Measurements from ENCODE around the gene EFHD2.
A peak's percentile ranks its signal among the peaks of the same experiment; 100 is the strongest.
"Not testable (repeated sequence)": the region's sequence is repeated elsewhere in the genome, so short reads cannot be mapped to it uniquely, and the experiment has no call there.

The EFHD2 gene

GRCh38 chr1:15429701-15430149, 20.0 kb downstream of the EFHD2 start:
- no peak for DNase-seq (ENCODE audit: low read depth in 2 of 2, low spot score in 1 of 2)

- DNase-seq (ENCODE audit: low read depth in 2 of 2, low spot score in 1 of 2): peak; percentile 59 to 60
Observed at GRCh38 chr1:15430787-15431570, 21.3 kb downstream of the EFHD2 start.

- DNase-seq (ENCODE audit: low read depth in 2 of 2, low spot score in 1 of 2): no peak
Observed at GRCh38 chr1:15431571-15431948, 21.9 kb downstream of the EFHD2 start.

- no peak for DNase-seq (ENCODE audit: low read depth in 2 of 2, low spot score in 1 of 2)
Observed at GRCh38 chr1:15432324-15432723, 22.6 kb downstream of the EFHD2 start.

GRCh38 chr1:15433471-15433870, 23.8 kb downstream of the EFHD2 start:
- no peak for DNase-seq (ENCODE audit: low read depth in 2 of 2, low spot score in 1 of 2)

GRCh38 chr1:15434739-15435138, 25.1 kb downstream of the EFHD2 start:
- DNase-seq (ENCODE audit: low read depth in 2 of 2, low spot score in 1 of 2): not testable (repeated sequence)

- DNase-seq (ENCODE audit: low read depth in 2 of 2, low spot score in 1 of 2): no peak
Observed at GRCh38 chr1:15435239-15436077, 25.8 kb downstream of the EFHD2 start.

GRCh38 chr1:15436881-15437442, 27.3 kb downstream of the EFHD2 start:
- no peak for DNase-seq (ENCODE audit: low read depth in 2 of 2, low spot score in 1 of 2)

GRCh38 chr1:15439325-15439724, 29.6 kb downstream of the EFHD2 start:
- no peak for DNase-seq (ENCODE audit: low read depth in 2 of 2, low spot score in 1 of 2)

- no peak for DNase-seq (ENCODE audit: low read depth in 2 of 2, low spot score in 1 of 2)
Observed at GRCh38 chr1:15440357-15440756, 30.7 kb downstream of the EFHD2 start.

GRCh38 chr1:15441247-15441646, 31.6 kb downstream of the EFHD2 start:
- DNase-seq (ENCODE audit: low read depth in 2 of 2, low spot score in 1 of 2): no peak

- no peak for DNase-seq (ENCODE audit: low read depth in 2 of 2, low spot score in 1 of 2)
Observed at GRCh38 chr1:15442119-15442518, 32.4 kb downstream of the EFHD2 start.

- no peak for DNase-seq (ENCODE audit: low read depth in 2 of 2, low spot score in 1 of 2)
Observed at GRCh38 chr1:15442759-15443158, 33.1 kb downstream of the EFHD2 start.

GRCh38 chr1:15443281-15443680, 33.6 kb downstream of the EFHD2 start:
- DNase-seq (ENCODE audit: low read depth in 2 of 2, low spot score in 1 of 2): no peak

GRCh38 chr1:15444468-15445389, 35.0 kb downstream of the EFHD2 start:
- no peak for DNase-seq (ENCODE audit: low read depth in 2 of 2, low spot score in 1 of 2)

GRCh38 chr1:15445390-15446122, 35.9 kb downstream of the EFHD2 start:
- no peak for DNase-seq (ENCODE audit: low read depth in 2 of 2, low spot score in 1 of 2)

GRCh38 chr1:15446212-15446611, 36.5 kb downstream of the EFHD2 start:
- no peak for DNase-seq (ENCODE audit: low read depth in 2 of 2, low spot score in 1 of 2)

- no peak for DNase-seq (ENCODE audit: low read depth in 2 of 2, low spot score in 1 of 2)
Observed at GRCh38 chr1:15448877-15449462, 39.3 kb downstream of the EFHD2 start.

- no peak for DNase-seq (ENCODE audit: low read depth in 2 of 2, low spot score in 1 of 2)
Observed at GRCh38 chr1:15449567-15449966, 39.9 kb downstream of the EFHD2 start.
